Sigmoid colon (tissue), 4 donors: Measurements from ENCODE around the gene DNER.

ENCODE experiments used
- EP300 ChIP-seq, 4 donors: sonication (generic); formaldehyde crosslinking; IDR thresholded peaks; one replicate each; pipeline ENCODE4 v1.6.1; 2017; ENCODE audit warnings: antibody characterized with exemption in 4 of 4
- TF ChIP-seq, protein P1 (sequence below), 4 experiments: fragments of 450-650 bp in 3 of 4; fragments of 200-600 bp in 1 of 4; IDR thresholded peaks; one replicate each; pipeline ENCODE4 v1.5.1; 2016 to 2019; ENCODE audit warnings: antibody characterized with exemption in 4 of 4, mild to moderate bottlenecking in 3 of 4, moderate library complexity in 2 of 4

DNA sequence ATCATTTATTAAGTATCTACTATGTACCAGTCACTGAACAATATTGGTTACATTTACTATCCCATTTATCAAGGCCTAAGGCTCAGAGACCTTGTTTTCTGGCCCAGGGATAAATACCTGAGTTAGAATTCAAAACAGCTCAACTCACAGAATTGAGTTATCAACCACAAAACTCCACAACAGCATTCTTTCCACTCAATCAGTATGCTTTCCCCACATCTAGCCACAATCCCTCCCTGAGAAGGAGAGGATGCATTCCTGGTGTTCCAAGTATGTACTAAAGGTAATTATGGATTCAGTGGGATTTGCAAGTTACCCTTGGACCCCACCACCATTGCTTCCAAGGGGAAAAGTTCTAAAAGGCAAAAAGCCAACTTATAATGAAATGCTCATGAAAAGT lies 339.1 kb downstream of the DNER start:
- no peak for TF ChIP-seq EP300 (IDR thresholded peaks at IDR 0.05)
- TF ChIP-seq, protein P1, sequence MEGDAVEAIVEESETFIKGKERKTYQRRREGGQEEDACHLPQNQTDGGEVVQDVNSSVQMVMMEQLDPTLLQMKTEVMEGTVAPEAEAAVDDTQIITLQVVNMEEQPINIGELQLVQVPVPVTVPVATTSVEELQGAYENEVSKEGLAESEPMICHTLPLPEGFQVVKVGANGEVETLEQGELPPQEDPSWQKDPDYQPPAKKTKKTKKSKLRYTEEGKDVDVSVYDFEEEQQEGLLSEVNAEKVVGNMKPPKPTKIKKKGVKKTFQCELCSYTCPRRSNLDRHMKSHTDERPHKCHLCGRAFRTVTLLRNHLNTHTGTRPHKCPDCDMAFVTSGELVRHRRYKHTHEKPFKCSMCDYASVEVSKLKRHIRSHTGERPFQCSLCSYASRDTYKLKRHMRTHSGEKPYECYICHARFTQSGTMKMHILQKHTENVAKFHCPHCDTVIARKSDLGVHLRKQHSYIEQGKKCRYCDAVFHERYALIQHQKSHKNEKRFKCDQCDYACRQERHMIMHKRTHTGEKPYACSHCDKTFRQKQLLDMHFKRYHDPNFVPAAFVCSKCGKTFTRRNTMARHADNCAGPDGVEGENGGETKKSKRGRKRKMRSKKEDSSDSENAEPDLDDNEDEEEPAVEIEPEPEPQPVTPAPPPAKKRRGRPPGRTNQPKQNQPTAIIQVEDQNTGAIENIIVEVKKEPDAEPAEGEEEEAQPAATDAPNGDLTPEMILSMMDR (IDR thresholded peaks at IDR 0.05) = no peak
